HCT116 (cell line): Measurements from ENCODE around the gene P4HB. TPM values are rescaled to one million over a fixed set of nuclear protein-coding genes. Genes with fewer than 3 reads are reported as not detected.

Source experiments
- ATAC-seq: fragments of 200-7000 bp; cut with Tn5 transposase; 2 replicates; pipeline ENCODE4 v1.9.1; 2020; ENCODE audit warnings: mild to moderate bottlenecking, moderate library complexity
- BruUV-seq: library from RNA; stranded (reverse); fragments of 400-500 nt; replicated peaks from 2 replicates; lab custom pipeline; 2021; lab: Mats Ljungman, UMichigan
- CTCF ChIA-PET: fragments of 300-600 bp; sonication (Branson Sonifier 250); formaldehyde crosslinking; loops from one replicate; lab custom pipeline; 2021; ENCODE audit warnings: antibody characterized with exemption; lab: Charles Lee
- POLR2A ChIA-PET: fragments of 300-600, 350-600 bp; sonication (Branson Sonifier 250); formaldehyde crosslinking; loops from one replicate; lab custom pipeline; 2021; ENCODE audit warnings: antibody characterized with exemption; lab: Charles Lee
- RAD21 ChIA-PET, 2 experiments: fragments of 300-600 bp; sonication (Branson Sonifier 250); formaldehyde crosslinking; loops; one replicate each; lab custom pipeline; 2023; ENCODE audit warnings: low total read pairs in 2 of 2; ENCODE audit not compliant: uncharacterized antibody in 2 of 2, unreplicated experiment in 2 of 2, low non-redundant PET in 1 of 2; lab: Charles Lee
- DNase-seq: peaks from one replicate; pipeline ENCODE4 v3.0.0-alpha.2; 2010; ENCODE audit warnings: low read depth, low spot score
- H2AFZ ChIP-seq: fragments of 200-600 bp; shearing (Covaris generic), sonication (generic); 2 replicates; pipeline ENCODE4 v1.6.1; 2017; ENCODE audit warnings: low read depth, mixed run types, mixed read lengths, antibody characterized with exemption, low read length; ENCODE audit not compliant: poor library complexity, severe bottlenecking
- H3K27ac ChIP-seq: 2 replicates; pipeline ENCODE4 v1.5.1; 2012; ENCODE audit warnings: low read depth, low read length
- H3K27me3 ChIP-seq: fragments of 200-600 bp; sonication (generic); 2 replicates; pipeline ENCODE4 v1.6.1; 2016; ENCODE audit warnings: mixed run types, low read length, mixed read lengths; ENCODE audit not compliant: insufficient read depth
- H3K36me3 ChIP-seq, 2 experiments: fragments of 200-500 bp in 1 of 2; fragments of 200-600 bp in 1 of 2; sonication (Bioruptor generic) in 1 of 2; sonication (generic) in 1 of 2; 2 replicates each; pipeline versions ENCODE4 v1.5.1 to v1.6.1; 2014 to 2016; ENCODE audit warnings: low read length in 2 of 2, inconsistent platforms in 1 of 2, mixed read lengths in 1 of 2, mixed run types in 1 of 2; ENCODE audit not compliant: insufficient read depth in 2 of 2, control insufficient read depth in 1 of 2
- H3K4me1 ChIP-seq, 2 experiments: fragments of 200-600 bp in 1 of 2; sonication (generic) in 1 of 2; 2 replicates each; pipeline versions ENCODE4 v1.5.1 to v1.6.1; 2012 to 2017; ENCODE audit warnings: low read length in 2 of 2, inconsistent platforms in 1 of 2, mild to moderate bottlenecking in 1 of 2, mixed read lengths in 1 of 2, mixed run types in 1 of 2, moderate library complexity in 1 of 2; ENCODE audit not compliant: insufficient read depth in 2 of 2, control insufficient read depth in 1 of 2
- H3K4me2 ChIP-seq: fragments of 200-600 bp; sonication (generic); 2 replicates; pipeline ENCODE4 v1.6.1; 2017; ENCODE audit warnings: mixed run types, low read length, mixed read lengths
- H3K4me3 ChIP-seq, 2 experiments: fragments of 200-600 bp in 1 of 2; sonication (generic) in 1 of 2; replicated peaks in 1 of 2; 2 replicates each; pipeline ENCODE4 v1.5.1; 2011 to 2016; ENCODE audit warnings: low read length in 2 of 2, control low read depth in 1 of 2, low read depth in 1 of 2, mild to moderate bottlenecking in 1 of 2, mixed read lengths in 1 of 2, mixed run types in 1 of 2
- H3K79me2 ChIP-seq: fragments of 200-600 bp; sonication (generic); 2 replicates; pipeline ENCODE4 v1.6.1; 2017; ENCODE audit warnings: mild to moderate bottlenecking, mixed run types, low read length, moderate library complexity, mixed read lengths; ENCODE audit not compliant: insufficient read depth
- H3K9ac ChIP-seq: fragments of 200-600 bp; sonication (generic); 2 replicates; pipeline ENCODE4 v1.6.1; 2016; ENCODE audit warnings: low read length, mixed read lengths
- H3K9me2 ChIP-seq: fragments of 200-600 bp; sonication (generic), shearing (Covaris generic); 2 replicates; pipeline ENCODE4 v1.6.1; 2017; ENCODE audit warnings: mixed run types, mild to moderate bottlenecking, moderate library complexity; ENCODE audit not compliant: insufficient read depth
- H3K9me3 ChIP-seq, 2 experiments: fragments of 200-500 bp in 1 of 2; fragments of 200-600 bp in 1 of 2; sonication (Bioruptor generic) in 1 of 2; sonication (generic) in 1 of 2; 2 replicates each; pipeline ENCODE4 v1.6.1; 2014 to 2017; ENCODE audit warnings: low read length in 2 of 2, mixed read lengths in 2 of 2, inconsistent platforms in 1 of 2, low read depth in 1 of 2, mild to moderate bottlenecking in 1 of 2, mixed run types in 1 of 2, moderate library complexity in 1 of 2; ENCODE audit not compliant: control insufficient read depth in 1 of 2, insufficient read depth in 1 of 2
- H4K20me1 ChIP-seq: fragments of 200-600 bp; sonication (generic), shearing (Covaris generic); 2 replicates; pipeline ENCODE4 v1.6.1; 2017; ENCODE audit warnings: mixed run types, mild to moderate bottlenecking, moderate library complexity; ENCODE audit not compliant: insufficient read depth
- CBX3 ChIP-seq: IDR thresholded peaks from 2 replicates; pipeline ENCODE4 v1.6.1; 2012; ENCODE audit warnings: low read depth
- EZH2phosphoT487 ChIP-seq: fragments of 200-600 bp; IDR thresholded peaks from 2 replicates; pipeline ENCODE4 v1.6.1; 2018; ENCODE audit warnings: antibody characterized with exemption, borderline replicate concordance
- POLR2AphosphoS5 ChIP-seq: IDR thresholded peaks from 2 replicates; pipeline ENCODE4 v1.6.1; 2011; ENCODE audit warnings: mild to moderate bottlenecking, low read depth, low read length, moderate library complexity
- RAD21 ChIP-seq: IDR thresholded peaks from 2 replicates; pipeline ENCODE4 v1.6.1; 2012; ENCODE audit warnings: low read depth, mild to moderate bottlenecking
- REST ChIP-seq: IDR thresholded peaks from 2 replicates; pipeline ENCODE4 v1.6.1; 2012; ENCODE audit warnings: low read depth
- TCF7L2 ChIP-seq: IDR thresholded peaks from 2 replicates; pipeline ENCODE4 v1.7.0; 2011; ENCODE audit warnings: borderline replicate concordance, inconsistent platforms; ENCODE audit not compliant: insufficient read depth, insufficient read length; ENCODE audit errors: extremely low read depth
- YY1 ChIP-seq: IDR thresholded peaks from 2 replicates; pipeline ENCODE4 v1.6.1; 2011; ENCODE audit warnings: low read length, low read depth, moderate library complexity, mild to moderate bottlenecking; ENCODE audit not compliant: insufficient replicate concordance; ENCODE audit errors: extremely low read depth
- ZBTB33 ChIP-seq: IDR thresholded peaks from 2 replicates; pipeline ENCODE4 v1.6.1; 2011; ENCODE audit warnings: mild to moderate bottlenecking, low read length, moderate library complexity; ENCODE audit not compliant: insufficient replicate concordance; ENCODE audit errors: extremely low read depth
- ZNF274 ChIP-seq: fragments of 200-500 bp; sonication (Bioruptor generic); IDR thresholded peaks from 2 replicates; pipeline ENCODE4 v1.6.1; 2014; ENCODE audit warnings: mild to moderate bottlenecking, low read depth, low read length, inconsistent platforms
- intact Hi-C: fragments of 100-400 bp; cut with micrococcal nuclease; formaldehyde crosslinking; loops from 2 replicates; pipeline ENCODE4 v1.10.0; 2022
- total RNA-seq: library from RNA; stranded (reverse); gene quantifications from one replicate; pipeline ENCODE4 v1.2.1, GENCODE V29; 2021; ENCODE audit not compliant: unreplicated experiment

Gene P4HB
- total RNA-seq, 1 experiment from 2014 or later: 1,043 TPM

GRCh38 chr17:81819708-81820107 is 40.6 kb downstream of the P4HB start:
- H3K9ac ChIP-seq: no peak overlapping the region
- H3K79me2 ChIP-seq: no peaks in the 10 kb centered on the region
- CTCF ChIA-PET: no interaction called here
- H3K9me3 ChIP-seq: no peaks in the 10 kb centered on the region
- no peak overlapping the region for H3K27ac ChIP-seq
- intact Hi-C loops: no loop called here
- BruUV-seq: no TSS peak
- RAD21 ChIA-PET: no interaction called here
- H4K20me1 ChIP-seq: no peaks in the 10 kb centered on the region
- H3K4me2 ChIP-seq: no peak overlapping the region
- no peaks in the 10 kb centered on the region for H3K27me3 ChIP-seq
- POLR2A ChIA-PET: no interaction called here
- no peak overlapping the region for H2AFZ ChIP-seq
- TF ChIP-seq ZNF274 (no peak), YY1 (no peak), POLR2AphosphoS5 (no peak), CBX3 (no peak), EZH2phosphoT487 (no peak), TCF7L2 (no peak), REST (no peak), RAD21 (no peak), ZBTB33 (no peak)
- ATAC-seq (no peak), DNase-seq (no peak)
- H3K9me2 ChIP-seq: no peaks in the 10 kb centered on the region
- no peaks in the 10 kb centered on the region for H3K36me3 ChIP-seq
- peaks cover 16 to 32% of the 10 kb centered on the region in 2 experiments for H3K4me1 ChIP-seq
- H3K4me3 ChIP-seq: no peak overlapping the region
